GM18519 (cell line): ENCODE data around the gene LAMA1.

ENCODE experiments used
- ATAC-seq: cut with Tn5 transposase; IDR thresholded peaks from one replicate; pipeline ENCODE4 v1.9.1; 2021; ENCODE audit warnings: mild to moderate bottlenecking, moderate library complexity; ENCODE audit not compliant: unreplicated experiment, low FRiP score

The LAMA1 gene

GRCh38 chr18:7059276-7059675 is 58.3 kb downstream of the LAMA1 start:
- no peak for ATAC-seq

- ATAC-seq: no peak
Observed at GRCh38 chr18:7056026-7056425, 61.6 kb downstream of the LAMA1 start.

GRCh38 chr18:7049951-7050350 is 67.6 kb downstream of the LAMA1 start:
- no peak for ATAC-seq

- no peak for ATAC-seq
Observed at GRCh38 chr18:7048081-7048480, 69.5 kb downstream of the LAMA1 start.

GRCh38 chr18:7047336-7047735 is 70.3 kb downstream of the LAMA1 start:
- no peak for ATAC-seq

- ATAC-seq: no peak
Observed at GRCh38 chr18:7038330-7038851, 79.2 kb downstream of the LAMA1 start.

- ATAC-seq: no peak
Observed at GRCh38 chr18:7037470-7037869, 80.1 kb downstream of the LAMA1 start.

GRCh38 chr18:7035807-7036206 is 81.8 kb downstream of the LAMA1 start:
- ATAC-seq: no peak

- ATAC-seq: no peak
Observed at GRCh38 chr18:7034924-7035323, 82.7 kb downstream of the LAMA1 start.

GRCh38 chr18:7032537-7032936 is 85.1 kb downstream of the LAMA1 start:
- no peak for ATAC-seq

GRCh38 chr18:7028625-7029024 is 89.0 kb downstream of the LAMA1 start:
- no peak for ATAC-seq

- no peak for ATAC-seq
Observed at GRCh38 chr18:7025194-7025593, 92.4 kb downstream of the LAMA1 start.

- ATAC-seq: no peak
Observed at GRCh38 chr18:7023581-7023980, 94.0 kb downstream of the LAMA1 start.

GRCh38 chr18:7023063-7023580 is 94.5 kb downstream of the LAMA1 start:
- no peak for ATAC-seq

GRCh38 chr18:7021994-7022840 is 95.4 kb downstream of the LAMA1 start:
- no peak for ATAC-seq

GRCh38 chr18:7020995-7021777 is 96.4 kb downstream of the LAMA1 start:
- ATAC-seq: no peak

GRCh38 chr18:7017013-7017412 is 100.6 kb downstream of the LAMA1 start:
- ATAC-seq: no peak

GRCh38 chr18:7011142-7011541 is 106.5 kb downstream of the LAMA1 start:
- ATAC-seq: no peak

- ATAC-seq: no peak
Observed at GRCh38 chr18:7004009-7004408, 113.6 kb downstream of the LAMA1 start.

- ATAC-seq: no peak
Observed at GRCh38 chr18:7002107-7002506, 115.5 kb downstream of the LAMA1 start.

- no peak for ATAC-seq
Observed at GRCh38 chr18:7000484-7001096, 117.0 kb downstream of the LAMA1 start.
